Glutamatergic neuron (in vitro differentiated cells): ENCODE results near the gene C16orf96. TPM values are rescaled to one million over a fixed set of nuclear protein-coding genes. Genes with fewer than 3 reads are reported as not detected.

ENCODE experiments used
- DNase-seq: peaks from one replicate; pipeline ENCODE4 v3.0.0; 2022
- H3K27ac Mint-ChIP-seq: one replicate; pipeline ENCODE4 v1.8.0; 2020; ENCODE audit warnings: mild to moderate bottlenecking, mixed read lengths, inconsistent platforms; ENCODE audit not compliant: unreplicated experiment
- H3K27me3 Mint-ChIP-seq: one replicate; pipeline ENCODE4 v1.8.0; 2020; ENCODE audit warnings: mild to moderate bottlenecking, moderate library complexity, mixed read lengths, inconsistent platforms; ENCODE audit not compliant: unreplicated experiment
- H3K36me3 Mint-ChIP-seq: one replicate; pipeline ENCODE4 v1.8.0; 2020; ENCODE audit warnings: mild to moderate bottlenecking, mixed read lengths, inconsistent platforms; ENCODE audit not compliant: unreplicated experiment
- H3K4me1 Mint-ChIP-seq: one replicate; pipeline ENCODE4 v1.8.0; 2020; ENCODE audit warnings: mild to moderate bottlenecking, low read depth, mixed read lengths, inconsistent platforms; ENCODE audit not compliant: unreplicated experiment
- H3K4me3 Mint-ChIP-seq: one replicate; pipeline ENCODE4 v1.8.0; 2020; ENCODE audit warnings: mild to moderate bottlenecking, mixed read lengths, inconsistent platforms; ENCODE audit not compliant: unreplicated experiment
- H3K9me3 Mint-ChIP-seq: one replicate; pipeline ENCODE4 v1.8.0; 2020; ENCODE audit warnings: mild to moderate bottlenecking, moderate library complexity, mixed read lengths, inconsistent platforms; ENCODE audit not compliant: unreplicated experiment
- CTCF ChIP-seq: fragments of 200-600 bp; sonication (generic); IDR thresholded peaks from one replicate; pipeline ENCODE4 v1.5.0; 2021; ENCODE audit not compliant: partially characterized antibody, unreplicated experiment
- total RNA-seq: library from RNA; stranded (reverse); fragmentation: NEBNext Ultra II Directional; extraction: Animal tissue kit (Norgen Biotek cat#: 25700); gene quantifications from one replicate; pipeline ENCODE4 v1.2.1, GENCODE V29; 2021; ENCODE audit not compliant: unreplicated experiment

Gene C16orf96
- total RNA-seq, 1 donor from 2014 or later = 0.83 TPM

GRCh38 chr16:4636196-4636595 is 80.1 kb downstream of the C16orf96 start:
- H3K4me3 Mint-ChIP-seq = peak overlapping the region; percentile 54
- peaks cover 24% of the 10 kb centered on the region for H3K4me1 Mint-ChIP-seq
- peaks cover 5% of the 10 kb centered on the region for H3K9me3 Mint-ChIP-seq
- H3K36me3 Mint-ChIP-seq = no peaks in the 10 kb centered on the region
- peaks cover 1% of the 10 kb centered on the region for H3K27me3 Mint-ChIP-seq
- TF ChIP-seq CTCF = no peak
- DNase-seq = no peak
- H3K27ac Mint-ChIP-seq = peak overlapping the region; percentile 93

GRCh38 chr16:4637501-4638166 is 81.5 kb downstream of the C16orf96 start:
- Mint-ChIP-seq H3K4me1 (peaks cover 23% of the 10 kb centered on the region), H3K4me3 (no peak overlapping the region), H3K27me3 (peaks cover 1% of the 10 kb centered on the region), H3K36me3 (no peaks in the 10 kb centered on the region), H3K27ac (peak overlapping the region; percentile 43), H3K9me3 (peaks cover 3% of the 10 kb centered on the region)
- TF ChIP-seq CTCF = no peak
- DNase-seq = no peak

- Mint-ChIP-seq H3K9me3 (peaks cover 3% of the 10 kb centered on the region), H3K27me3 (peaks cover 1% of the 10 kb centered on the region), H3K4me1 (peaks cover 17% of the 10 kb centered on the region), H3K36me3 (no peaks in the 10 kb centered on the region), H3K27ac (peak overlapping the region; percentile 62), H3K4me3 (peak overlapping the region; percentile 6)
- DNase-seq = no peak
- TF ChIP-seq CTCF = no peak
Observed at GRCh38 chr16:4639899-4640509, 83.9 kb downstream of the C16orf96 start.

- peaks cover 4% of the 10 kb centered on the region for H3K27me3 Mint-ChIP-seq
- DNase-seq = no peak
- peak overlapping the region; percentile 11 for H3K27ac Mint-ChIP-seq
- no peaks in the 10 kb centered on the region for H3K36me3 Mint-ChIP-seq
- H3K9me3 Mint-ChIP-seq = peaks cover 3% of the 10 kb centered on the region
- H3K4me1 Mint-ChIP-seq = peaks cover 21% of the 10 kb centered on the region
- no peak for TF ChIP-seq CTCF
- H3K4me3 Mint-ChIP-seq = no peak overlapping the region
Observed at GRCh38 chr16:4640572-4641305, 84.6 kb downstream of the C16orf96 start.

GRCh38 chr16:4641306-4641687 is 85.2 kb downstream of the C16orf96 start:
- no peak for TF ChIP-seq CTCF
- H3K4me3 Mint-ChIP-seq = no peak overlapping the region
- H3K4me1 Mint-ChIP-seq = peaks cover 19% of the 10 kb centered on the region
- peaks cover 4% of the 10 kb centered on the region for H3K27me3 Mint-ChIP-seq
- no peaks in the 10 kb centered on the region for H3K36me3 Mint-ChIP-seq
- H3K9me3 Mint-ChIP-seq = peaks cover 3% of the 10 kb centered on the region
- H3K27ac Mint-ChIP-seq = peak overlapping the region; percentile 11
- DNase-seq = no peak
